ENCODE measurements around the gene DIDO1. TPM values are rescaled to one million over a fixed set of nuclear protein-coding genes. Genes with fewer than 3 reads are reported as not detected.
A peak's percentile ranks its signal among the peaks of the same experiment; 100 is the strongest.

The DIDO1 gene
- total and polyA plus RNA-seq, 2 of the 13 experiments (the other 11 are each of a cell fraction or from before 2014, with no cell fraction given), result 75.0 to 75.1 TPM

GRCh38 chr20:62861726-62862336, 64.5 kb downstream of the DIDO1 start, which contains the start of gene TCFL5 (continued):
- TF ChIP-seq TRIM22 (IDR thresholded peaks at IDR 0.05), result no peak
- TF ChIP-seq IRF2 (CRISPR knock-in tag; IDR thresholded peaks at IDR 0.05), result peak; percentile 93
- no peak for TF ChIP-seq MLLT10 (CRISPR knock-in tag; IDR thresholded peaks at IDR 0.05)
- no peak for TF ChIP-seq ZNF850 (CRISPR knock-in tag; conservative IDR thresholded peaks at IDR 0.05)
- TF ChIP-seq, protein P1, sequence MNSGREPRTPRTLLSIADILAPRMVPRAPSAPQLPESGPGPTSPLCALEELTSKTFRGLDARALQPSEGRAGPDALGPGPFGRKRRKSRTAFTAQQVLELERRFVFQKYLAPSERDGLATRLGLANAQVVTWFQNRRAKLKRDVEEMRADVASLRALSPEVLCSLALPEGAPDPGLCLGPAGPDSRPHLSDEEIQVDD (CRISPR knock-in tag; IDR thresholded peaks at IDR 0.05; ENCODE audit: borderline replicate concordance), result peak; percentile 67; the same call in 1 of the 2 replicates
- TF ChIP-seq U2AF1 (optimal IDR thresholded peaks at IDR 0.05; ENCODE audit: low read depth, low read length), result no peak
- peak; percentile 81 for TF ChIP-seq FOXO1 (CRISPR knock-in tag; IDR thresholded peaks at IDR 0.05)
- peak; percentile 74 for TF ChIP-seq NCOA2 (CRISPR knock-in tag; IDR thresholded peaks at IDR 0.05)
- peak; percentile 96 for TF ChIP-seq ATF7-NPFF (CRISPR knock-in tag; IDR thresholded peaks at IDR 0.05; ENCODE audit: low read depth)
- TF ChIP-seq ZNF674 (CRISPR knock-in tag; IDR thresholded peaks at IDR 0.05; ENCODE audit: low read depth), result no peak
- 0 out of 2 replicates have a peak, but pooled peaks have one; percentile 60 for TF ChIP-seq ZBTB21 (CRISPR knock-in tag; IDR thresholded peaks at IDR 0.05)
- peak; percentile 28; the same call in 1 of the 2 replicates for TF ChIP-seq RFX5 (IDR thresholded peaks at IDR 0.05; ENCODE audit: low read depth, low read length)
- TF ChIP-seq CC2D1A (CRISPR knock-in tag; IDR thresholded peaks at IDR 0.05), result 0 out of 2 replicates have a peak, but pooled peaks have one; percentile 49
- TF ChIP-seq, protein P2, sequence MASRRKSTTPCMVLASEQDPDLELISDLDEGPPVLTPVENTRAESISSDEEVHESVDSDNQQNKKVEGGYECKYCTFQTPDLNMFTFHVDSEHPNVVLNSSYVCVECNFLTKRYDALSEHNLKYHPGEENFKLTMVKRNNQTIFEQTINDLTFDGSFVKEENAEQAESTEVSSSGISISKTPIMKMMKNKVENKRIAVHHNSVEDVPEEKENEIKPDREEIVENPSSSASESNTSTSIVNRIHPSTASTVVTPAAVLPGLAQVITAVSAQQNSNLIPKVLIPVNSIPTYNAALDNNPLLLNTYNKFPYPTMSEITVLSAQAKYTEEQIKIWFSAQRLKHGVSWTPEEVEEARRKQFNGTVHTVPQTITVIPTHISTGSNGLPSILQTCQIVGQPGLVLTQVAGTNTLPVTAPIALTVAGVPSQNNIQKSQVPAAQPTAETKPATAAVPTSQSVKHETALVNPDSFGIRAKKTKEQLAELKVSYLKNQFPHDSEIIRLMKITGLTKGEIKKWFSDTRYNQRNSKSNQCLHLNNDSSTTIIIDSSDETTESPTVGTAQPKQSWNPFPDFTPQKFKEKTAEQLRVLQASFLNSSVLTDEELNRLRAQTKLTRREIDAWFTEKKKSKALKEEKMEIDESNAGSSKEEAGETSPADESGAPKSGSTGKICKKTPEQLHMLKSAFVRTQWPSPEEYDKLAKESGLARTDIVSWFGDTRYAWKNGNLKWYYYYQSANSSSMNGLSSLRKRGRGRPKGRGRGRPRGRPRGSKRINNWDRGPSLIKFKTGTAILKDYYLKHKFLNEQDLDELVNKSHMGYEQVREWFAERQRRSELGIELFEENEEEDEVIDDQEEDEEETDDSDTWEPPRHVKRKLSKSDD (CRISPR knock-in tag; IDR thresholded peaks at IDR 0.05; ENCODE audit: low read depth), result peak; percentile 96
- peak; percentile 90 for TF ChIP-seq MIXL1 (CRISPR knock-in tag; IDR thresholded peaks at IDR 0.05)
- TF ChIP-seq ZNF615 (CRISPR knock-in tag; IDR thresholded peaks at IDR 0.05; ENCODE audit: borderline replicate concordance), result no peak
- TF ChIP-seq ZNF644 (CRISPR knock-in tag; IDR thresholded peaks at IDR 0.05; ENCODE audit: low read depth), result 0 out of 2 replicates have a peak, but pooled peaks have one; percentile 18
- peak; percentile 52; the same call in 1 of the 2 replicates for TF ChIP-seq RBFOX2 (IDR thresholded peaks at IDR 0.05; ENCODE audit: low read depth, low read length)
- TF ChIP-seq ARID3A (IDR thresholded peaks at IDR 0.05; ENCODE audit: low read depth, low read length), result peak; percentile 66; the same call in 1 of the 2 replicates
- TF ChIP-seq PAX8 (CRISPR knock-in tag; IDR thresholded peaks at IDR 0.05; ENCODE audit: borderline replicate concordance), result peak; percentile 68; the same call in 1 of the 2 replicates
- TF ChIP-seq, protein P3, sequence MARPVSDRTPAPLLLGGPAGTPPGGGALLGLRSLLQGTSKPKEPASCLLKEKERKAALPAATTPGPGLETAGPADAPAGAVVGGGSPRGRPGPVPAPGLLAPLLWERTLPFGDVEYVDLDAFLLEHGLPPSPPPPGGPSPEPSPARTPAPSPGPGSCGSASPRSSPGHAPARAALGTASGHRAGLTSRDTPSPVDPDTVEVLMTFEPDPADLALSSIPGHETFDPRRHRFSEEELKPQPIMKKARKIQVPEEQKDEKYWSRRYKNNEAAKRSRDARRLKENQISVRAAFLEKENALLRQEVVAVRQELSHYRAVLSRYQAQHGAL (CRISPR knock-in tag; IDR thresholded peaks at IDR 0.05; ENCODE audit: not compliant biosample characterization), result peak; percentile 92
- TF ChIP-seq RFXANK (CRISPR knock-in tag; IDR thresholded peaks at IDR 0.05), result no peak
- TF ChIP-seq TEAD2 (CRISPR knock-in tag; IDR thresholded peaks at IDR 0.05), result peak; percentile 92

Measured in HepG2 (cell line).